Measurements from ENCODE around the gene NYNRIN.
A peak's percentile ranks its signal among the peaks of the same experiment; 100 is the strongest.
"Not testable (repeated sequence)": the region's sequence is repeated elsewhere in the genome, so short reads cannot be mapped to it uniquely, and the experiment has no call there.

The NYNRIN gene

GRCh38 chr14:24434676-24435075, 35.9 kb downstream of the NYNRIN start:
- no peak for DNase-seq

GRCh38 chr14:24435192-24435810, 36.5 kb downstream of the NYNRIN start:
- no peak for DNase-seq

- no peak for DNase-seq
Observed at GRCh38 chr14:24435998-24436354, 37.2 kb downstream of the NYNRIN start.

- DNase-seq = peak; percentile 70
Observed at GRCh38 chr14:24436355-24437019, 37.7 kb downstream of the NYNRIN start.

GRCh38 chr14:24437020-24437735, 38.4 kb downstream of the NYNRIN start:
- no peak for DNase-seq

- DNase-seq = no peak
Observed at GRCh38 chr14:24437736-24438067, 38.9 kb downstream of the NYNRIN start.

- DNase-seq = no peak
Observed at GRCh38 chr14:24438223-24439097, 39.7 kb downstream of the NYNRIN start.

- DNase-seq = no peak
Observed at GRCh38 chr14:24439257-24439656, 40.5 kb downstream of the NYNRIN start.

GRCh38 chr14:24439830-24440605, 41.2 kb downstream of the NYNRIN start:
- no peak for DNase-seq

GRCh38 chr14:24440606-24441399, 42.0 kb downstream of the NYNRIN start:
- no peak for DNase-seq

GRCh38 chr14:24441485-24441884, 42.7 kb downstream of the NYNRIN start:
- no peak for DNase-seq

GRCh38 chr14:24441904-24442239, 43.1 kb downstream of the NYNRIN start:
- no peak for DNase-seq

GRCh38 chr14:24442240-24443052, 43.6 kb downstream of the NYNRIN start, which contains the start of gene SDR39U1:
Gene SDR39U1 (minus strand): TSS chr14:24442776. CDS start chr14:24442769, 7 bp downstream.
- DNase-seq = peak; percentile 99

- DNase-seq = no peak
Observed at GRCh38 chr14:24443053-24443665, 44.4 kb downstream of the NYNRIN start.

GRCh38 chr14:24450828-24451227, 52.0 kb downstream of the NYNRIN start:
- not testable (repeated sequence) for DNase-seq

GRCh38 chr14:24456980-24457379, 58.2 kb downstream of the NYNRIN start:
- DNase-seq = no peak

GRCh38 chr14:24458736-24459135, 59.9 kb downstream of the NYNRIN start:
- DNase-seq = no peak

- DNase-seq = no peak
Observed at GRCh38 chr14:24459331-24459730, 60.5 kb downstream of the NYNRIN start.

- DNase-seq = no peak
Observed at GRCh38 chr14:24461336-24461735, 62.5 kb downstream of the NYNRIN start.

All from CD4-positive, alpha-beta T cell treated with Interleukin-12 subunit alpha and Interleukin-12 subunit beta, for 1 hour (primary cell).